SK-N-SH (cell line): ENCODE results near the gene PKN2. TPM values are rescaled to one million over a fixed set of nuclear protein-coding genes. Genes with fewer than 3 reads are reported as not detected.

Experiments used
- CTCF ChIA-PET: fragments of 300-600, 350-600 bp; formaldehyde crosslinking; extraction: SDS; loops from one replicate; lab custom pipeline; 2021; lab: Yijun Ruan, JAX
- POLR2A ChIA-PET: fragments of 350-600 bp; sonication (Branson Sonifier 250); formaldehyde crosslinking; extraction: SDS; loops from one replicate; lab custom pipeline; 2020; ENCODE audit warnings: antibody characterized with exemption, inconsistent platforms; lab: Yijun Ruan, JAX
- DNase-seq: peaks from one replicate; pipeline ENCODE4 v3.0.0; 2012
- H2AFZ ChIP-seq: fragments of 200-600 bp; sonication (generic); 2 replicates; pipeline ENCODE4 v1.8.1; 2016; ENCODE audit warnings: antibody characterized with exemption, mild to moderate bottlenecking, low read depth
- H3F3A ChIP-seq: fragments of 200-600 bp; sonication (generic); replicated peaks from 2 replicates; pipeline ENCODE3; 2016; ENCODE audit warnings: antibody characterized with exemption, mild to moderate bottlenecking; ENCODE audit not compliant: insufficient read depth
- H3K27ac ChIP-seq, 2 experiments: fragments of 200-500 bp in 1 of 2; fragments of 200-600 bp in 1 of 2; sonication (Bioruptor generic) in 1 of 2; sonication (generic), shearing (Covaris generic) in 1 of 2; 2 replicates each; pipeline versions ENCODE4 v1.5.1 to v1.6.1; 2014 to 2016; ENCODE audit warnings: low read depth in 2 of 2, inconsistent platforms in 1 of 2, low read length in 1 of 2, mild to moderate bottlenecking in 1 of 2, mixed read lengths in 1 of 2
- H3K27me3 ChIP-seq: fragments of 200-600 bp; sonication (generic), shearing (Covaris generic); 2 replicates; pipeline ENCODE4 v1.6.1; 2016; ENCODE audit warnings: mixed run types; ENCODE audit not compliant: insufficient read depth
- H3K36me3 ChIP-seq, 2 experiments: fragments of 200-500 bp in 1 of 2; fragments of 200-600 bp in 1 of 2; sonication (Bioruptor generic) in 1 of 2; sonication (generic) in 1 of 2; replicated peaks in 1 of 2; 2 replicates each; pipeline versions ENCODE3 to v1.5.1; 2014 to 2016; ENCODE audit warnings: low read length in 1 of 2, mild to moderate bottlenecking in 1 of 2; ENCODE audit not compliant: insufficient read depth in 2 of 2, control insufficient read depth in 1 of 2
- H3K4me1 ChIP-seq, 2 experiments: fragments of 200-500 bp in 1 of 2; fragments of 200-600 bp in 1 of 2; sonication (Bioruptor generic) in 1 of 2; sonication (generic), shearing (Covaris generic) in 1 of 2; 2 replicates each; pipeline versions ENCODE4 v1.5.1 to v1.6.1; 2014 to 2016; ENCODE audit warnings: low read depth in 1 of 2, low read length in 1 of 2, mixed run types in 1 of 2; ENCODE audit not compliant: insufficient read depth in 2 of 2, control insufficient read depth in 1 of 2
- H3K4me2 ChIP-seq: fragments of 200-600 bp; sonication (generic), shearing (Covaris generic); 2 replicates; pipeline ENCODE4 v1.6.1; 2017; ENCODE audit warnings: mixed run types
- H3K4me3 ChIP-seq, 2 experiments: fragments of 200-500 bp in 1 of 2; fragments of 200-600 bp in 1 of 2; sonication (Bioruptor generic) in 1 of 2; sonication (generic), shearing (Covaris generic) in 1 of 2; 2 replicates each; pipeline versions ENCODE4 v1.5.1 to v1.8.1; 2014 to 2016; ENCODE audit warnings: low read depth in 2 of 2, inconsistent platforms in 1 of 2, low read length in 1 of 2, mild to moderate bottlenecking in 1 of 2, mixed read lengths in 1 of 2, moderate library complexity in 1 of 2
- H3K79me2 ChIP-seq: fragments of 200-600 bp; sonication (generic); 2 replicates; pipeline ENCODE4 v1.8.1; 2017; ENCODE audit warnings: mild to moderate bottlenecking; ENCODE audit not compliant: insufficient read depth
- H3K9ac ChIP-seq: fragments of 200-600 bp; sonication (generic); 2 replicates; pipeline ENCODE4 v1.6.1; 2017; ENCODE audit warnings: mixed run types
- H3K9me2 ChIP-seq: fragments of 200-600 bp; sonication (generic); 2 replicates; pipeline ENCODE4 v1.6.1; 2017; ENCODE audit warnings: mixed run types
- H3K9me3 ChIP-seq: fragments of 200-600 bp; sonication (generic); 2 replicates; pipeline ENCODE4 v1.6.1; 2017; ENCODE audit warnings: mixed run types, mild to moderate bottlenecking, moderate library complexity
- H4K20me1 ChIP-seq: fragments of 200-600 bp; sonication (generic); 2 replicates; pipeline ENCODE4 v1.6.1; 2017; ENCODE audit warnings: mild to moderate bottlenecking, mixed run types; ENCODE audit not compliant: insufficient read depth
- CHD2 ChIP-seq: fragments of 150-350 bp; IDR thresholded peaks from 2 replicates; pipeline ENCODE4 v1.6.1; 2018; ENCODE audit warnings: low read length; ENCODE audit not compliant: partially characterized antibody
- FOXJ3 ChIP-seq: sonication (generic); formaldehyde crosslinking; IDR thresholded peaks from 2 replicates; pipeline ENCODE4 v1.5.1; 2020; ENCODE audit warnings: mild to moderate bottlenecking, missing genetic modification reagents
- FOXM1 ChIP-seq: IDR thresholded peaks from 2 replicates; pipeline ENCODE4 v1.4.0; 2012; ENCODE audit warnings: low read depth, mild to moderate bottlenecking
- GABPA ChIP-seq: IDR thresholded peaks from 2 replicates; pipeline ENCODE4 v1.4.0; 2012; ENCODE audit warnings: low read depth, mild to moderate bottlenecking
- GATA2 ChIP-seq: sonication (generic); formaldehyde crosslinking; IDR thresholded peaks from 2 replicates; pipeline ENCODE4 v1.5.0; 2020; ENCODE audit warnings: mild to moderate bottlenecking, missing genetic modification reagents
- IRF3 ChIP-seq: fragments of 150-350 bp; IDR thresholded peaks from 2 replicates; pipeline ENCODE4 v1.6.1; 2016; ENCODE audit warnings: mild to moderate bottlenecking, low read depth, low read length
- MAX ChIP-seq: IDR thresholded peaks from 2 replicates; pipeline ENCODE4 v1.4.0; 2012; ENCODE audit warnings: low read depth
- NFIC ChIP-seq: IDR thresholded peaks from 2 replicates; pipeline ENCODE4 v1.4.0; 2012; ENCODE audit warnings: borderline replicate concordance
- POLR2AphosphoS5 ChIP-seq: IDR thresholded peaks from 2 replicates; pipeline ENCODE4 v1.6.1; 2012; ENCODE audit warnings: low read depth, low read length
- RAD21 ChIP-seq: IDR thresholded peaks from 2 replicates; pipeline ENCODE4 v1.6.1; 2012; ENCODE audit warnings: mild to moderate bottlenecking, low read length
- RCOR1 ChIP-seq: fragments of 150-350 bp; IDR thresholded peaks from 2 replicates; pipeline ENCODE4 v1.6.1; 2017; ENCODE audit warnings: antibody characterized with exemption, low read length
- REST ChIP-seq: IDR thresholded peaks from 2 replicates; pipeline ENCODE4 v1.6.1; 2012; ENCODE audit warnings: mild to moderate bottlenecking, low read depth, low read length, moderate library complexity
- RXRA ChIP-seq: IDR thresholded peaks from 2 replicates; pipeline ENCODE4 v1.4.0; 2012; ENCODE audit warnings: low read depth, mild to moderate bottlenecking, borderline replicate concordance
- SMC3 ChIP-seq: IDR thresholded peaks from 2 replicates; pipeline ENCODE4 v1.6.1; 2012; ENCODE audit warnings: low read depth, low read length, improper control_type of control experiment
- TCF12 ChIP-seq: IDR thresholded peaks from 2 replicates; pipeline ENCODE4 v1.4.0; 2012
- TEAD4 ChIP-seq: IDR thresholded peaks from 2 replicates; pipeline ENCODE4 v1.4.0; 2012; ENCODE audit warnings: mild to moderate bottlenecking, borderline replicate concordance; ENCODE audit not compliant: insufficient read depth
- YY1 ChIP-seq: IDR thresholded peaks from 2 replicates; pipeline ENCODE4 v1.4.0; 2012; ENCODE audit warnings: low read depth, mild to moderate bottlenecking
- polyA plus RNA-seq, 3 experiments: library from polyadenylated mRNA; depleted of rRNA; stranded (reverse); fragments of >200 nt; gene quantifications; 2 replicates each; pipeline ENCODE4 v1.2.3, GENCODE V29; 2012
- TF ChIP-seq, protein P1 (sequence below): fragments of 200-600 bp; sonication (generic); IDR thresholded peaks from 2 replicates; pipeline ENCODE4 v1.6.1; 2017; ENCODE audit warnings: antibody characterized with exemption, mild to moderate bottlenecking, moderate library complexity
- TF ChIP-seq, protein P2 (sequence below): IDR thresholded peaks from 2 replicates; pipeline ENCODE4; 2012
- TF ChIP-seq, protein P3 (sequence below): IDR thresholded peaks from 2 replicates; pipeline ENCODE4 v1.4.0; 2012; ENCODE audit warnings: low read depth, borderline replicate concordance
- TF ChIP-seq, protein P4 (sequence below): IDR thresholded peaks from 2 replicates; pipeline ENCODE4 v1.4.0; 2012; ENCODE audit warnings: low read depth, borderline replicate concordance

Gene PKN2
- polyA plus RNA-seq, 1 of the 3 experiments (the other 2 are of a cell fraction): 6.8 TPM

DNA sequence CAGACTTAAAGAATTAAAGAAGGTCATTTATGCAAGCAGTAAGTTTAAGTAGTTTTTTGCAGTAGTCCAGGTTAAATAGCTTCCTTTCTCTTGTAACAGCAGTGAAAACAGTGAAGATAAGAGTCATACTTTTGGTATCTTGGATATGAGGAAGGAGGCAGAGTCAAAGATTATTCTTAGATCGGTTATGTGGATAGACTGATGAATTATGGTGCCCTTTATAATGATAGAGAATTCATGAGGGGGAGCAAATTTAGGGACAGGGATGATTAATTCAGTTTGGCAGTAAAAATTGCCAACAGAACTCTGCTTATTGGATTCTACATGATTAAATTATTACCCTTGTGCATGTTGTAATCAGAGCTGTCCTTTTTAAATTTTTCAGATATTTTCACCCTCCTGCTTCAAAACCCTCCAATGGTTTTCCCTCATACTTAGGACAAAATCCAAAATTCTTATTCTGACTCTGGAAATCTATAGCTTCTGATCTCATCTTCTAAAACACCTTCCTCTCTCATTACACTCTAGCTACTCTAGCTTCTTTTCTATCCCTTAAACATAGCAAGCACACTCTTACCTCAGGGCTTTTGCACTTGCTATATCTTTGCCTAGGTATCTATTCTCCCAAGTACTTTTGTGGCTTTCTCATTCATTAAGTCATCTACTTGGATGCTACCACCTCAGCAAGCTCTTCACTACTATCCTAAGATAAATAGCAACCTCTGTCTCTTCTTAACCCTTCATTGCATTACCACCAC is 79.8 kb downstream of the PKN2 start (continued):
- TF ChIP-seq, protein P1, sequence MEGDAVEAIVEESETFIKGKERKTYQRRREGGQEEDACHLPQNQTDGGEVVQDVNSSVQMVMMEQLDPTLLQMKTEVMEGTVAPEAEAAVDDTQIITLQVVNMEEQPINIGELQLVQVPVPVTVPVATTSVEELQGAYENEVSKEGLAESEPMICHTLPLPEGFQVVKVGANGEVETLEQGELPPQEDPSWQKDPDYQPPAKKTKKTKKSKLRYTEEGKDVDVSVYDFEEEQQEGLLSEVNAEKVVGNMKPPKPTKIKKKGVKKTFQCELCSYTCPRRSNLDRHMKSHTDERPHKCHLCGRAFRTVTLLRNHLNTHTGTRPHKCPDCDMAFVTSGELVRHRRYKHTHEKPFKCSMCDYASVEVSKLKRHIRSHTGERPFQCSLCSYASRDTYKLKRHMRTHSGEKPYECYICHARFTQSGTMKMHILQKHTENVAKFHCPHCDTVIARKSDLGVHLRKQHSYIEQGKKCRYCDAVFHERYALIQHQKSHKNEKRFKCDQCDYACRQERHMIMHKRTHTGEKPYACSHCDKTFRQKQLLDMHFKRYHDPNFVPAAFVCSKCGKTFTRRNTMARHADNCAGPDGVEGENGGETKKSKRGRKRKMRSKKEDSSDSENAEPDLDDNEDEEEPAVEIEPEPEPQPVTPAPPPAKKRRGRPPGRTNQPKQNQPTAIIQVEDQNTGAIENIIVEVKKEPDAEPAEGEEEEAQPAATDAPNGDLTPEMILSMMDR: no peak
- TF ChIP-seq RXRA (0 out of 2 replicates have a peak, but pooled peaks have one; percentile 30), REST (no peak), FOXJ3 (CRISPR knock-in tag) (no peak), GATA2 (CRISPR knock-in tag) (no peak), TCF12 (peak; percentile 34; the same call in 1 of the 2 replicates), GABPA (no peak), TEAD4 (0 out of 2 replicates have a peak, but pooled peaks have one; percentile 33), FOXM1 (no peak), RAD21 (no peak), SMC3 (no peak)
- TF ChIP-seq, protein P2, sequence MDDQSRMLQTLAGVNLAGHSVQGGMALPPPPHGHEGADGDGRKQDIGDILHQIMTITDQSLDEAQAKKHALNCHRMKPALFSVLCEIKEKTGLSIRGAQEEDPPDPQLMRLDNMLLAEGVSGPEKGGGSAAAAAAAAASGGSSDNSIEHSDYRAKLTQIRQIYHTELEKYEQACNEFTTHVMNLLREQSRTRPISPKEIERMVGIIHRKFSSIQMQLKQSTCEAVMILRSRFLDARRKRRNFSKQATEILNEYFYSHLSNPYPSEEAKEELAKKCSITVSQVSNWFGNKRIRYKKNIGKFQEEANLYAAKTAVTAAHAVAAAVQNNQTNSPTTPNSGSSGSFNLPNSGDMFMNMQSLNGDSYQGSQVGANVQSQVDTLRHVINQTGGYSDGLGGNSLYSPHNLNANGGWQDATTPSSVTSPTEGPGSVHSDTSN: peak; percentile 88

GRCh38 chr1:88768187-88768586 is 84.1 kb downstream of the PKN2 start:
- Histone ChIP-seq H3K4me3 (no peak overlapping the region), H3K9ac (no peak overlapping the region), H3K79me2 (peaks cover 39% of the 10 kb centered on the region), H2AFZ (no peak overlapping the region), H3K4me2 (no peak overlapping the region), H4K20me1 (peaks cover 16% of the 10 kb centered on the region; the same call in 1 of the 2 replicates), H3K9me2 (no peaks in the 10 kb centered on the region), H3K36me3 (peaks cover 10 to 28% of the 10 kb centered on the region in 2 experiments), H3K9me3 (no peaks in the 10 kb centered on the region), H3K27ac (no peak overlapping the region), H3F3A (peaks cover 26% of the 10 kb centered on the region), H3K4me1 (peaks cover 0 to 5% of the 10 kb centered on the region in 2 experiments; a peak in 1 of 4 replicates), H3K27me3 (no peaks in the 10 kb centered on the region)
- DNase-seq: no peak
- POLR2A ChIA-PET: no interaction called here
- CTCF ChIA-PET: interaction anchor here (1.3 kb wide), 1 partner anchor 12 kb away, joined by 5 read pairs; no protein-coding TSS in a partner anchor
- TF ChIP-seq CHD2 (no peak), RCOR1 (no peak), MAX (no peak), NFIC (no peak), POLR2AphosphoS5 (no peak), YY1 (no peak), FOXJ3 (CRISPR knock-in tag) (no peak), IRF3 (no peak), GABPA (no peak)
- TF ChIP-seq, protein P3, sequence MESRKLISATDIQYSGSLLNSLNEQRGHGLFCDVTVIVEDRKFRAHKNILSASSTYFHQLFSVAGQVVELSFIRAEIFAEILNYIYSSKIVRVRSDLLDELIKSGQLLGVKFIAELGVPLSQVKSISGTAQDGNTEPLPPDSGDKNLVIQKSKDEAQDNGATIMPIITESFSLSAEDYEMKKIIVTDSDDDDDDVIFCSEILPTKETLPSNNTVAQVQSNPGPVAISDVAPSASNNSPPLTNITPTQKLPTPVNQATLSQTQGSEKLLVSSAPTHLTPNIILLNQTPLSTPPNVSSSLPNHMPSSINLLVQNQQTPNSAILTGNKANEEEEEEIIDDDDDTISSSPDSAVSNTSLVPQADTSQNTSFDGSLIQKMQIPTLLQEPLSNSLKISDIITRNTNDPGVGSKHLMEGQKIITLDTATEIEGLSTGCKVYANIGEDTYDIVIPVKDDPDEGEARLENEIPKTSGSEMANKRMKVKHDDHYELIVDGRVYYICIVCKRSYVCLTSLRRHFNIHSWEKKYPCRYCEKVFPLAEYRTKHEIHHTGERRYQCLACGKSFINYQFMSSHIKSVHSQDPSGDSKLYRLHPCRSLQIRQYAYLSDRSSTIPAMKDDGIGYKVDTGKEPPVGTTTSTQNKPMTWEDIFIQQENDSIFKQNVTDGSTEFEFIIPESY: no peak
- TF ChIP-seq, protein P4, sequence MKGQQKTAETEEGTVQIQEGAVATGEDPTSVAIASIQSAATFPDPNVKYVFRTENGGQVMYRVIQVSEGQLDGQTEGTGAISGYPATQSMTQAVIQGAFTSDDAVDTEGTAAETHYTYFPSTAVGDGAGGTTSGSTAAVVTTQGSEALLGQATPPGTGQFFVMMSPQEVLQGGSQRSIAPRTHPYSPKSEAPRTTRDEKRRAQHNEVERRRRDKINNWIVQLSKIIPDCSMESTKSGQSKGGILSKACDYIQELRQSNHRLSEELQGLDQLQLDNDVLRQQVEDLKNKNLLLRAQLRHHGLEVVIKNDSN: no peak
